Stomach (tissue), 9 donors: ENCODE data around the gene WNT3A. TPM values are rescaled to one million over a fixed set of nuclear protein-coding genes. Genes with fewer than 3 reads are reported as not detected.

ENCODE experiments used
- DNase-seq, 2 donors: peaks; one replicate each; pipeline versions ENCODE4 v3.0.0 to v3.0.0-alpha.2; 2013 to 2019
- H3K27ac ChIP-seq, 5 donors: fragments of 200-600 bp in 4 of 5; sonication (generic) in 4 of 5; one replicate each; pipeline ENCODE4 v1.5.1; 2013 to 2019; ENCODE audit warnings: mild to moderate bottlenecking in 1 of 5, moderate library complexity in 1 of 5
- H3K27me3 ChIP-seq, 3 donors: fragments of 200-600 bp; sonication (generic); one replicate each; pipeline ENCODE4 v1.5.1; 2017 to 2019; ENCODE audit warnings: mixed run types in 1 of 3
- H3K36me3 ChIP-seq, 4 donors: fragments of 200-600 bp; sonication (generic); 1 replicate in 3 of 4; 2 replicates in 1 of 4; pipeline ENCODE4 v1.5.1; 2016 to 2019
- H3K4me1 ChIP-seq, 4 donors: fragments of 200-600 bp; sonication (generic); one replicate each; pipeline ENCODE4 v1.5.1; 2016 to 2019
- H3K4me3 ChIP-seq, 4 donors: fragments of 200-600 bp; sonication (generic) in 3 of 4; one replicate each; pipeline ENCODE4 v1.5.1; 2016 to 2019; ENCODE audit warnings: mild to moderate bottlenecking in 1 of 4
- H3K9me3 ChIP-seq, 4 donors: fragments of 200-600 bp; sonication (generic); one replicate each; pipeline ENCODE4 v1.5.1; 2016 to 2019
- CTCF ChIP-seq, 7 experiments: fragments of 450-650 bp in 4 of 7; fragments of 200-600 bp in 3 of 7; sonication (generic) in 3 of 7; IDR thresholded peaks; one replicate each; pipeline ENCODE4 v1.5.1; 2016 to 2019; ENCODE audit warnings: antibody characterized with exemption in 7 of 7, control low read depth in 2 of 7, mild to moderate bottlenecking in 1 of 7
- EP300 ChIP-seq: sonication (generic); formaldehyde crosslinking; IDR thresholded peaks from one replicate; pipeline ENCODE4 v1.6.1; 2017; ENCODE audit warnings: antibody characterized with exemption
- POLR2A ChIP-seq, 4 donors: fragments of 450-650 bp; IDR thresholded peaks; one replicate each; pipeline ENCODE4 v1.6.1; 2016; ENCODE audit warnings: antibody characterized with exemption in 4 of 4, control low read depth in 2 of 4, mild to moderate bottlenecking in 1 of 4, moderate library complexity in 1 of 4
- POLR2AphosphoS5 ChIP-seq, 3 donors: sonication (generic); formaldehyde crosslinking; IDR thresholded peaks; one replicate each; pipeline ENCODE4 v1.6.1; 2016; ENCODE audit warnings: antibody characterized with exemption in 3 of 3
- WGBS, 5 donors: extraction: QIAGEN DNeasy Blood & Tissue Kit in 3 of 5; methylation state at CpG; one replicate each; pipeline versions ENCODE4 v1.1.5 to v1.1.7; 2013 to 2018; 5-methylcytosine and 5-hydroxymethylcytosine counted together
- intact Hi-C: fragments of 100-400 bp; cut with DNase I; formaldehyde crosslinking; loops from one replicate; pipeline ENCODE4 v1.15.1; 2023; ENCODE audit warnings: low total_unique reads
- polyA plus RNA-seq, 3 donors: library from polyadenylated mRNA; stranded (reverse); fragments of 200-250 nt; gene quantifications; one replicate each; pipeline ENCODE4 v1.2.3, GENCODE V29; 2013
- total RNA-seq, 5 donors: library from RNA; depleted of rRNA; stranded (reverse); fragments of >200 nt; gene quantifications; one replicate each; pipeline versions ENCODE4 v1.1.0 to v1.2.3, GENCODE V29; 2014 to 2016
- donor health status: healthy with polysubstance abuse.
- donor health status: Bipolar disorder and iron deficiency.
- donor health status: healthy.

WNT3A gene
- total and polyA plus RNA-seq, 8 donors = 0.31 to 0.90 TPM; not detected in 6

GRCh38 chr1:227999056-227999930 is 7.5 kb upstream of the WNT3A start:
- H3K36me3 ChIP-seq = no peaks in the 10 kb centered on the region
- no peak overlapping the region for H3K4me3 ChIP-seq
- peaks cover 0 to 3% (median 0%) of the 10 kb centered on the region in 4 donors for H3K4me1 ChIP-seq
- intact Hi-C loops = no loop called here
- peaks cover 0 to 55% (median 19%) of the 10 kb centered on the region in 3 donors for H3K27me3 ChIP-seq
- TF ChIP-seq CTCF (IDR thresholded peaks at IDR 0.05) = peak in 5 of 7 experiments; percentile 47 to 73 (median 59)
- TF ChIP-seq POLR2A (IDR thresholded peaks at IDR 0.05) = no peak
- H3K9me3 ChIP-seq = peaks cover 0 to 37% (median 32%) of the 10 kb centered on the region in 4 donors
- H3K27ac ChIP-seq = no peak overlapping the region
- WGBS, 5 donors = 14 to 29% (median 26%) methylated on average over 4 to 7 of the region's 7 CpGs
- peak; percentile 72 to 90 for DNase-seq

GRCh38 chr1:228000416-228000815 is 6.4 kb upstream of the WNT3A start:
- DNase-seq = peak in 1 of 2 donors; percentile 3
- peaks cover 0 to 33% (median 31%) of the 10 kb centered on the region in 4 donors for H3K9me3 ChIP-seq
- H3K4me1 ChIP-seq = peaks cover 0 to 11% (median 5%) of the 10 kb centered on the region in 4 donors
- TF ChIP-seq POLR2A (IDR thresholded peaks at IDR 0.05) (no peak), POLR2AphosphoS5 (IDR thresholded peaks at IDR 0.05) (no peak), EP300 (no peak), CTCF (IDR thresholded peaks at IDR 0.05) (no peak)
- intact Hi-C loops = no loop called here
- H3K4me3 ChIP-seq = no peak overlapping the region
- H3K27ac ChIP-seq = no peak overlapping the region
- 90 to 94% (median 92%) methylated on average over 5 of the region's 5 CpGs for WGBS, 5 donors
- H3K36me3 ChIP-seq = no peaks in the 10 kb centered on the region
- peaks cover 7 to 65% (median 30%) of the 10 kb centered on the region in 3 donors for H3K27me3 ChIP-seq

- intact Hi-C loops = no loop called here
- no peak overlapping the region for H3K27ac ChIP-seq
- H3K36me3 ChIP-seq = no peaks in the 10 kb centered on the region
- 80 to 86% (median 81%) methylated on average over 11 to 13 of the region's 13 CpGs for WGBS, 5 donors
- H3K27me3 ChIP-seq = peaks cover 8 to 71% (median 36%) of the 10 kb centered on the region in 3 donors
- peak in 1 of 2 donors; percentile 11 for DNase-seq
- no peak overlapping the region for H3K4me3 ChIP-seq
- H3K4me1 ChIP-seq = peaks cover 0 to 11% (median 5%) of the 10 kb centered on the region in 4 donors
- TF ChIP-seq EP300 (no peak), POLR2AphosphoS5 (IDR thresholded peaks at IDR 0.05) (no peak), CTCF (IDR thresholded peaks at IDR 0.05) (no peak), POLR2A (IDR thresholded peaks at IDR 0.05) (no peak)
- peaks cover 0 to 27% (median 26%) of the 10 kb centered on the region in 4 donors for H3K9me3 ChIP-seq
Measured at GRCh38 chr1:228000836-228001563, 5.8 kb upstream of the WNT3A start.

- H3K27ac ChIP-seq = no peak overlapping the region
- H3K4me1 ChIP-seq = peaks cover under 1 to 17% (median 11%) of the 10 kb centered on the region in 4 donors
- TF ChIP-seq POLR2A (IDR thresholded peaks at IDR 0.05) (no peak), CTCF (IDR thresholded peaks at IDR 0.05) (no peak), POLR2AphosphoS5 (IDR thresholded peaks at IDR 0.05) (no peak), EP300 (no peak)
- H3K27me3 ChIP-seq = peaks cover 14 to 79% (median 42%) of the 10 kb centered on the region in 3 donors
- peak in 1 of 2 donors; percentile 10 for DNase-seq
- no peak overlapping the region for H3K4me3 ChIP-seq
- intact Hi-C loops = no loop called here
- 68 to 71% (median 70%) methylated on average over 15 of the region's 15 CpGs for WGBS, 5 donors
- no peaks in the 10 kb centered on the region for H3K36me3 ChIP-seq
- H3K9me3 ChIP-seq = peaks cover 0 to 18% (median 17%) of the 10 kb centered on the region in 4 donors
Measured at GRCh38 chr1:228001738-228002535, 4.9 kb upstream of the WNT3A start.
